Measurements from ENCODE around the gene SVIP.

DNA sequence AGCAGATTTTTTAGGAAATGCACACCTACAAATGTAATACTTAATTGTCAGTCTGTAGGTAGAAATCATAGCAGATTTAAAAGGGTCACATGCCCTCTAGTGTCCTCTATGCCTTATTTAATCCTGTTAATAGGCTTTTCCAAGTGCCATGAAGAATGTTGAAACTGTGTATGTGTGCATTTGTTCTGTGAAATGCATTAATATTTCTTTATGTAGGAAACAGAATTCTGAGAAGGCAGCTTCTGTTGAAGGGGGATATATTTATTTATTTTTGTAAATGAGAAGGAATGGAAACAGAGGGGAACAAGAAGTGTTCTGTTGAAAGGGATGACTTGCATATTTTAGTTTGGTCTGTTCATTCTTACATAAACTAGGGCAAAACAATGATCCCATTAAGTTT lies 51.0 kb downstream of the SVIP start:
- TF ChIP-seq NR2F2 (IDR thresholded peaks at IDR 0.05) (no peak), SP1 (IDR thresholded peaks at IDR 0.05) (no peak), YY1 (IDR thresholded peaks at IDR 0.05) (no peak)
